ENCODE data around the gene MPL.

Gene MPL

GRCh38 chr1:43339584-43340232 lies 2.1 kb downstream of the MPL start:
- H3K27ac ChIP-seq (replicated peaks) = no peak overlapping the region
- H3K27me3 ChIP-seq (ENCODE audit: insufficient read depth, poor library complexity, severe bottlenecking) = no peaks in the 10 kb centered on the region
- TF ChIP-seq REST (IDR thresholded peaks at IDR 0.05; ENCODE audit: insufficient replicate concordance, low read depth) = no peak
- TF ChIP-seq SPI1 (IDR thresholded peaks at IDR 0.05; ENCODE audit: borderline replicate concordance, low read depth) = no peak
- TF ChIP-seq CTCF (IDR thresholded peaks at IDR 0.05; ENCODE audit: insufficient read depth, low read length) = no peak
- no peak for TF ChIP-seq POLR2AphosphoS5 (IDR thresholded peaks at IDR 0.05; ENCODE audit: low read depth)
- TF ChIP-seq GABPA (IDR thresholded peaks at IDR 0.05; ENCODE audit: low read depth) = no peak
- no peak for DNase-seq (ENCODE audit: low read depth in 1 of 2, low spot score in 1 of 2)
- H3K4me3 ChIP-seq (replicated peaks; ENCODE audit: insufficient read depth, low read length) = no peak overlapping the region

GRCh38 chr1:43340559-43340958 lies 2.9 kb downstream of the MPL start:
- Histone ChIP-seq H3K27me3 (ENCODE audit: insufficient read depth, poor library complexity, severe bottlenecking) (no peaks in the 10 kb centered on the region), H3K4me3 (replicated peaks; ENCODE audit: insufficient read depth, low read length) (no peak overlapping the region), H3K27ac (replicated peaks) (no peak overlapping the region)
- no peak for DNase-seq (ENCODE audit: low read depth in 1 of 2, low spot score in 1 of 2)
- no peak for TF ChIP-seq REST (IDR thresholded peaks at IDR 0.05; ENCODE audit: insufficient replicate concordance, low read depth)
- no peak for TF ChIP-seq CTCF (IDR thresholded peaks at IDR 0.05; ENCODE audit: insufficient read depth, low read length)
- no peak for TF ChIP-seq SPI1 (IDR thresholded peaks at IDR 0.05; ENCODE audit: borderline replicate concordance, low read depth)
- TF ChIP-seq GABPA (IDR thresholded peaks at IDR 0.05; ENCODE audit: low read depth) = no peak
- TF ChIP-seq POLR2AphosphoS5 (IDR thresholded peaks at IDR 0.05; ENCODE audit: low read depth) = no peak

- H3K27me3 ChIP-seq (ENCODE audit: insufficient read depth, poor library complexity, severe bottlenecking) = no peaks in the 10 kb centered on the region
- H3K4me3 ChIP-seq (replicated peaks; ENCODE audit: insufficient read depth, low read length) = no peak overlapping the region
- DNase-seq (ENCODE audit: low read depth in 1 of 2, low spot score in 1 of 2) = no peak
- H3K27ac ChIP-seq (replicated peaks) = no peak overlapping the region
- TF ChIP-seq REST (IDR thresholded peaks at IDR 0.05; ENCODE audit: insufficient replicate concordance, low read depth) = no peak
- TF ChIP-seq SPI1 (IDR thresholded peaks at IDR 0.05; ENCODE audit: borderline replicate concordance, low read depth) = no peak
- no peak for TF ChIP-seq POLR2AphosphoS5 (IDR thresholded peaks at IDR 0.05; ENCODE audit: low read depth)
- TF ChIP-seq GABPA (IDR thresholded peaks at IDR 0.05; ENCODE audit: low read depth) = no peak
- no peak for TF ChIP-seq CTCF (IDR thresholded peaks at IDR 0.05; ENCODE audit: insufficient read depth, low read length)
These were observed 6.7 kb downstream of the MPL start for GRCh38 chr1:43344267-43344850.

All from HL-60 (cell line).